ENCODE measurements around the gene CAPN8.

Gene CAPN8

DNA sequence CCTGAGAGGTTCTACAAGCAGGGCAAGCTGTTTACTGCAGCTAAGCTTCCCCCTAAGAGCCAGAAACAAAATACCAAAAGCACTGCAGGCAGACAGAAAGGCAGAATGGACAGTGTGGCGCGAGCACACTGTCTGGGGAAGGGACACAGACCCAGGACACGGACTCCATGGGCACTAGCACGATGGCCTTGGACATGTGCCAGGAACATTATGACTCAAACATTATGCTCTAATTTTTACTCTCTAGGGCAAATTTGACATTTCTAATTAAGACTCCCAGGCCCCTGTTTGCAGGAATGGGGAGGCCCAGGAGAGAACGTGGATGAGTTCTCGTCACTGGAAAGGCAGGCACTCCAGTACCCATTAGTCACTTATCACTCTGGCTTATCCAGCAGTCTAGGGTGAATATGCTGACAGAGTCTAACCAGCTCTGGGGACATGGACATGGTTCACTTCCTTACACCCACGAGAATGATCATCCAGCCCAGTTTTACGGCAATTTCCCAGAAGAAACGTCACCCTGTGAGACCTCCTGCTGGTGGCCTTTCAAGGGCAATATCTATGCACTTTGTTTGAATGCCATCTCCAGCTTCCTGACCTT lies 45.1 kb downstream of the CAPN8 start:
- TF ChIP-seq, protein P1, sequence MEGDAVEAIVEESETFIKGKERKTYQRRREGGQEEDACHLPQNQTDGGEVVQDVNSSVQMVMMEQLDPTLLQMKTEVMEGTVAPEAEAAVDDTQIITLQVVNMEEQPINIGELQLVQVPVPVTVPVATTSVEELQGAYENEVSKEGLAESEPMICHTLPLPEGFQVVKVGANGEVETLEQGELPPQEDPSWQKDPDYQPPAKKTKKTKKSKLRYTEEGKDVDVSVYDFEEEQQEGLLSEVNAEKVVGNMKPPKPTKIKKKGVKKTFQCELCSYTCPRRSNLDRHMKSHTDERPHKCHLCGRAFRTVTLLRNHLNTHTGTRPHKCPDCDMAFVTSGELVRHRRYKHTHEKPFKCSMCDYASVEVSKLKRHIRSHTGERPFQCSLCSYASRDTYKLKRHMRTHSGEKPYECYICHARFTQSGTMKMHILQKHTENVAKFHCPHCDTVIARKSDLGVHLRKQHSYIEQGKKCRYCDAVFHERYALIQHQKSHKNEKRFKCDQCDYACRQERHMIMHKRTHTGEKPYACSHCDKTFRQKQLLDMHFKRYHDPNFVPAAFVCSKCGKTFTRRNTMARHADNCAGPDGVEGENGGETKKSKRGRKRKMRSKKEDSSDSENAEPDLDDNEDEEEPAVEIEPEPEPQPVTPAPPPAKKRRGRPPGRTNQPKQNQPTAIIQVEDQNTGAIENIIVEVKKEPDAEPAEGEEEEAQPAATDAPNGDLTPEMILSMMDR (IDR thresholded peaks at IDR 0.05; ENCODE audit: insufficient read depth, low read depth, low read length, missing control alignments) = no peak
- no peak for DNase-seq (ENCODE audit: low read depth)
- H3K4me3 ChIP-seq (ENCODE audit: low read depth, low read length) = no peak overlapping the region

DNA sequence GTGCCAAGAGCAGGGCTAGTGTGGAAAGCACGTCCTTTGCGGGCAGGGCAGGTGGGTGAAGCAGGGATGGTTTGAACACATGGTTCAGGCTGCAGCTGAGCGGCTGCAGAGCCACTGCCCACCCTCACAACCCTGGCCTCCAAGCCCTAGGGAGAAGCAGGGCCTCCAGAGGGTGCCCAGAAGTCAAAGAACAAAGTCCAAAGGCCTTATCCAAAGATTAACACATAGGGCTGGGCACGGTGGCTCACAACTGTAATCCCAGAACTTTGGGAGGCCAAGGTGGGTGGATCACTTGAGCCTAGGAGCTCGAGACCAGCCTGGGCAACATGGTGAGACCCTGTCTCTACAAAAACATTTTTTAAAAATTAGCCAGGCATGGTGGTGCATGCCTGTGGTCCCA lies 46.8 kb downstream of the CAPN8 start:
- H3K4me3 ChIP-seq (ENCODE audit: low read depth, low read length) = no peak overlapping the region
- TF ChIP-seq, protein P1 (IDR thresholded peaks at IDR 0.05; ENCODE audit: insufficient read depth, low read depth, low read length, missing control alignments) = no peak
- no peak for DNase-seq (ENCODE audit: low read depth)

DNA sequence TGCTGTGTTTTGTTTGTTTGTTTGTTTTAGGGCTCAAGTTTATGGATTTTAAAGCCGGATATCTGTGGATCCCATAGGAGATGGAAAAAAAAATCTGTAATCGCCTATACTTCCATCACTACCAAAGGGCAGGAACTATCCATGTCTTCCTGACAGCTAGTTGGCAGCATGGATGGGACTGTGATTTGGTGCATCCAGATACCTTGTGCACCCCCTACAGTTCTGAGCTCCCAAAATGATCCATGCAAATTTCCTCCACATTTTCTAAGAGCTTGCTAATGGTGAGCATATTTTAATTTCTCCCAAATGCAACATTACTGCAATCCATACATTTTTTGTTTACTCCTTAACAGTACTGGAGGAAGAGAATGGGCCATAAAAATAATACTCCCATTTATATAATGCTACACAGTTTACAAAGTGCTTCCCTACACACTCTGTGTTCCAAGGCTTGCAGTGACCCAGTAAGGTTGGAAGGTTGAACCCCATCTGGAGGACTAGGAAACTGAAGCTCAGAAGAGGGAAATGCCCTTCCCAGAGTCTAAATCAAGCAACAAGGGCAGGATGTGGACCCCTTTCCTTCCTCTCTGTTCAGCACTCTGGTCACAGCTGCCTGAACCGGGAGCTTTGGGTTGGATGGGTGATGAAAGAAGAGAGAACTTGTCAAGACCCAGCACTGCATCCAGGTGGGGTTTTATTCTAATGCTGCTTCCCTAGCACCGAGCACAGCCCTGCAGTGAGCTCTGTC lies 48.0 kb downstream of the CAPN8 start:
- no peak overlapping the region for H3K4me3 ChIP-seq (ENCODE audit: low read depth, low read length)
- TF ChIP-seq, protein P1 (IDR thresholded peaks at IDR 0.05; ENCODE audit: insufficient read depth, low read depth, low read length, missing control alignments) = no peak
- DNase-seq (ENCODE audit: low read depth) = no peak

DNA sequence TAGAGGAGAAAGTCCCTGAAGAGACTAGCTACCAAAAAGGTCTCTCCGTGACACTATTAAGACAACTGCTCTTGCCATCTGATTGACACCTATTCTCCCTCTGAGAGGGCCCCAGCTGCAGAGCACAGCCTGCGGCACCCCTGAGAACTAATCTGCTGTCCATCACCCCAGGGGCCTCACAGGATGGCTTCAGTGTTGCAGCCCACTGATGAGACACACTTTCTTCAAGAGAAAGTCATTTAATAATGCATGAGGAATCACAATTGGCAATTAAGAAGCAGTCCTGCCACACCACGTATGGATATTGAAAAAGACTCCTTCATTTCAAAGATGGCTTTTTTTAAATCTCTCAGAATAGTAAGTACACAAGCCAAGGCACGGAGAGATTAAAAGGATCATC lies 48.9 kb downstream of the CAPN8 start:
- no peak for DNase-seq (ENCODE audit: low read depth)
- H3K4me3 ChIP-seq (ENCODE audit: low read depth, low read length) = no peak overlapping the region
- TF ChIP-seq, protein P1 (IDR thresholded peaks at IDR 0.05; ENCODE audit: insufficient read depth, low read depth, low read length, missing control alignments) = no peak

DNA sequence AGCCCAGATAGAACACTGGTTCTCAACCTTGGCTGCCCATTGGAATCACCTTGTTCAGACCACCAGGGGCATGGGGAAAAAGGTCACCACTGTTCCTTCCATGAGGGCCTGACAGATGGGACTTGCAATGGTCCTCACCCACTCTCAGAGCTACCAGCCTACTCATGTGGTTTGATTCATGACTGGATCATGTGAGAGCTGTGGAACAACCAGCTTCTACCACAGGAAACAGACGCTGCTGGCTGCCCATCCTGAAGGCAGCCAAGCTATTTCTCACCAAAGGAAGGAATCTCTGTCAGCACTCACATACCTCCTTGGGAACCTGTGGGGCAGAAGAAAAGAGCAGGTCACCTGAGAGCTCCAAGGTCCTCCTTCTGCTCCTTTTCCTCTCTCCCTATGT lies 53.6 kb downstream of the CAPN8 start:
- H3K4me3 ChIP-seq (ENCODE audit: low read depth, low read length) = no peak overlapping the region
- TF ChIP-seq, protein P1 (IDR thresholded peaks at IDR 0.05; ENCODE audit: insufficient read depth, low read depth, low read length, missing control alignments) = no peak
- DNase-seq (ENCODE audit: low read depth) = no peak

DNA sequence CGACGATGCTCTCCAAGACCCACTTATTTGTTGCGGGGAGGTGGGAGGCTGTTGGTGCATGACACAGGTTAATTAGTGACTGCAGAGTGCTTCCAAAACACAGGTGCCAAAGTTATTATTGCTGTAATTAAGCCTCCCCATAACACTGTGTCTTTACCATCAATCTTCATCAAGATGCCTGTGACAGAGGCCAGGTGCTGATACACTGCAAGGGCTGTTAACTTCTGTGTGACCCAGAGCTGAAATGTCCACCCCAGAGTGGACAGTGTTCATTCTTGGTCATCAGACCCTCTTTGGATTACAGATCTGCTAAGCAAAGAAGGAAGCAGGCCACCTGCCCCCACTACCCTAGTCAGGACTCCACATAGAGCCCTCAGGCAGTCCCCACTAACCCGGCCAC lies 55.5 kb downstream of the CAPN8 start:
- no peak for DNase-seq (ENCODE audit: low read depth)
- H3K4me3 ChIP-seq (ENCODE audit: low read depth, low read length) = no peak overlapping the region
- TF ChIP-seq, protein P1 (IDR thresholded peaks at IDR 0.05; ENCODE audit: insufficient read depth, low read depth, low read length, missing control alignments) = no peak
